Testis (tissue), 2 donors: Measurements from ENCODE around the gene NDST1.

Source experiments
- CTCF ChIP-seq, 3 experiments: fragments of 450-650 bp in 2 of 3; fragments of 200-600 bp in 1 of 3; sonication (generic) in 1 of 3; IDR thresholded peaks; one replicate each; pipeline ENCODE4 v1.5.1; 2016 to 2019; ENCODE audit warnings: antibody characterized with exemption in 3 of 3, mild to moderate bottlenecking in 2 of 3, moderate library complexity in 1 of 3
- POLR2A ChIP-seq: fragments of 450-650 bp; IDR thresholded peaks from one replicate; pipeline ENCODE4 v1.6.1; 2017; ENCODE audit warnings: antibody characterized with exemption, mild to moderate bottlenecking, moderate library complexity

GRCh38 chr5:150573867-150574817 lies 66.2 kb downstream of the NDST1 start:
- TF ChIP-seq CTCF (IDR thresholded peaks at IDR 0.05) (no peak), POLR2A (no peak)
